CD4-positive, CD25-positive, alpha-beta regulatory T cell (primary cell): ENCODE data around the gene DYRK1A. TPM values are rescaled to one million over a fixed set of nuclear protein-coding genes. Genes with fewer than 3 reads are reported as not detected.

ENCODE experiments used
- ATAC-seq, 2 donors: fragments of 150-1000 bp; cut with Tn5 transposase; one replicate each; pipeline ENCODE4 v1.10.0; 2021; ENCODE audit warnings: low read depth in 2 of 2, moderate number of reproducible peaks in 2 of 2, moderate library complexity in 1 of 2
- DNase-seq, 3 donors: peaks; one replicate each; pipeline versions ENCODE4 v3.0.0 to v3.0.0-alpha.2; 2012 to 2022; ENCODE audit warnings: mixed read lengths in 1 of 3
- H3K27ac ChIP-seq: one replicate; pipeline ENCODE4 v1.7.0; 2013; ENCODE audit warnings: mild to moderate bottlenecking, low read length; ENCODE audit not compliant: insufficient read depth, poor library complexity, severe bottlenecking
- H3K27me3 ChIP-seq: one replicate; pipeline ENCODE4 v1.7.0; 2013; ENCODE audit warnings: low read length; ENCODE audit not compliant: control insufficient read depth, insufficient read depth
- H3K36me3 ChIP-seq: one replicate; pipeline ENCODE4 v1.7.0; 2013; ENCODE audit warnings: mild to moderate bottlenecking, low read length, moderate library complexity; ENCODE audit not compliant: control insufficient read depth, insufficient read depth
- H3K4me1 ChIP-seq: 2 replicates; pipeline ENCODE4 v1.7.0; 2013; ENCODE audit warnings: mild to moderate bottlenecking, low read length; ENCODE audit not compliant: insufficient read depth, control insufficient read depth, poor library complexity, severe bottlenecking
- H3K4me3 ChIP-seq: one replicate; pipeline ENCODE4 v1.7.0; 2013; ENCODE audit warnings: low read depth, mild to moderate bottlenecking, low read length, moderate library complexity
- H3K9me3 ChIP-seq, 2 experiments: 1 replicate in 1 of 2; 2 replicates in 1 of 2; pipeline ENCODE4 v1.7.0; 2013; ENCODE audit warnings: low read length in 2 of 2, mild to moderate bottlenecking in 1 of 2, moderate library complexity in 1 of 2; ENCODE audit not compliant: control insufficient read depth in 2 of 2
- H3K27ac Mint-ChIP-seq, 3 donors: one replicate each; pipeline ENCODE4 v1.8.0; 2020 to 2022; ENCODE audit warnings: mild to moderate bottlenecking in 3 of 3, mixed read lengths in 3 of 3, moderate library complexity in 2 of 3
- H3K27me3 Mint-ChIP-seq: one replicate; pipeline ENCODE4 v1.8.0; 2022; ENCODE audit warnings: mild to moderate bottlenecking, mixed read lengths
- H3K36me3 Mint-ChIP-seq: one replicate; pipeline ENCODE4 v1.8.0; 2020; ENCODE audit warnings: mixed read lengths
- H3K4me1 Mint-ChIP-seq, 4 donors: one replicate each; pipeline ENCODE4 v1.8.0; 2020 to 2022; ENCODE audit warnings: mixed read lengths in 4 of 4, mild to moderate bottlenecking in 1 of 4
- H3K4me3 Mint-ChIP-seq, 4 donors: one replicate each; pipeline ENCODE4 v1.8.0; 2020 to 2022; ENCODE audit warnings: mild to moderate bottlenecking in 4 of 4, mixed read lengths in 4 of 4, moderate library complexity in 3 of 4
- H3K9me3 Mint-ChIP-seq, 7 donors: one replicate each; pipeline ENCODE4 v1.8.0; 2020 to 2022; ENCODE audit warnings: mixed read lengths in 7 of 7, mild to moderate bottlenecking in 3 of 7, moderate library complexity in 2 of 7
- polyA plus RNA-seq, 4 donors: library from polyadenylated mRNA; unstranded; fragments of 300-500 nt; fragmentation: Illumina TruSeq; gene quantifications; one replicate each; pipeline ENCODE4 v1.2.3, GENCODE V29; 2021
- total RNA-seq: library from RNA; stranded (reverse); gene quantifications from one replicate; pipeline ENCODE4 v1.2.3, GENCODE V29; 2022

The DYRK1A gene
- total and polyA plus RNA-seq, 5 donors from 2014 or later = 2.6 to 143 (median 6.1) TPM

- peaks cover 5% of the 10 kb centered on the region for H3K36me3 Mint-ChIP-seq
- H3K4me1 Mint-ChIP-seq = peaks cover 31 to 66% (median 41%) of the 10 kb centered on the region in 4 donors
- H3K27me3 Mint-ChIP-seq = peaks cover 17% of the 10 kb centered on the region
- peak overlapping the region in 1 of 3 donors; percentile 98 for H3K27ac Mint-ChIP-seq
- Histone ChIP-seq H3K27ac (peak overlapping the region; percentile 99), H3K4me1 (peaks cover 51% of the 10 kb centered on the region), H3K9me3 (no peaks in the 10 kb centered on the region), H3K27me3 (no peaks in the 10 kb centered on the region), H3K4me3 (no peak overlapping the region), H3K36me3 (no peaks in the 10 kb centered on the region)
- H3K9me3 Mint-ChIP-seq = no peaks in the 10 kb centered on the region
- peak overlapping the region in 1 of 4 donors; percentile 95 for H3K4me3 Mint-ChIP-seq
- peak in 1 of 3 donors; percentile 23 for DNase-seq
- ATAC-seq = no peak
Measured at GRCh38 chr21:37367336-37367702, 746 bp downstream of the DYRK1A start.

GRCh38 chr21:37367703-37368540, 1.3 kb downstream of the DYRK1A start:
- Histone ChIP-seq H3K4me1 (peaks cover 57% of the 10 kb centered on the region), H3K27me3 (no peaks in the 10 kb centered on the region), H3K9me3 (no peaks in the 10 kb centered on the region), H3K27ac (peak overlapping the region; percentile 80), H3K4me3 (peak overlapping the region; percentile 95), H3K36me3 (no peaks in the 10 kb centered on the region)
- ATAC-seq (no peak), DNase-seq (peak; percentile 16 to 61 (median 29))
- peak overlapping the region; percentile 87 to 98 (median 93) for H3K4me3 Mint-ChIP-seq
- H3K4me1 Mint-ChIP-seq = peaks cover 35 to 71% (median 47%) of the 10 kb centered on the region in 4 donors
- peaks cover 5% of the 10 kb centered on the region for H3K36me3 Mint-ChIP-seq
- H3K27ac Mint-ChIP-seq = peak overlapping the region; percentile 85 to 92 (median 87)
- no peaks in the 10 kb centered on the region for H3K9me3 Mint-ChIP-seq
- peaks cover 17% of the 10 kb centered on the region for H3K27me3 Mint-ChIP-seq

- Histone ChIP-seq H3K4me3 (peak overlapping the region; percentile 95), H3K36me3 (no peaks in the 10 kb centered on the region), H3K27ac (peak overlapping the region; percentile 80), H3K9me3 (no peaks in the 10 kb centered on the region), H3K4me1 (peaks cover 65% of the 10 kb centered on the region), H3K27me3 (no peaks in the 10 kb centered on the region)
- peak overlapping the region; percentile 85 to 92 (median 87) for H3K27ac Mint-ChIP-seq
- peak overlapping the region; percentile 87 to 98 (median 93) for H3K4me3 Mint-ChIP-seq
- H3K36me3 Mint-ChIP-seq = peaks cover 5% of the 10 kb centered on the region
- H3K9me3 Mint-ChIP-seq = no peaks in the 10 kb centered on the region
- DNase-seq (peak in 1 of 3 donors; percentile 13), ATAC-seq (no peak)
- H3K27me3 Mint-ChIP-seq = peaks cover 17% of the 10 kb centered on the region
- H3K4me1 Mint-ChIP-seq = peaks cover 42 to 78% (median 55%) of the 10 kb centered on the region in 4 donors
Measured at GRCh38 chr21:37368541-37369279, 2.1 kb downstream of the DYRK1A start.

- H3K36me3 ChIP-seq = no peaks in the 10 kb centered on the region
- peak in 1 of 3 donors; percentile 16 for DNase-seq
- peak overlapping the region; percentile 95 for H3K4me3 ChIP-seq
- H3K9me3 Mint-ChIP-seq = no peaks in the 10 kb centered on the region
- H3K27ac Mint-ChIP-seq = peak overlapping the region; percentile 85 to 92 (median 87)
- H3K9me3 ChIP-seq = no peaks in the 10 kb centered on the region
- peak overlapping the region; percentile 87 to 98 (median 93) for H3K4me3 Mint-ChIP-seq
- peaks cover 46 to 80% (median 59%) of the 10 kb centered on the region in 4 donors for H3K4me1 Mint-ChIP-seq
- peak overlapping the region; percentile 73 for H3K27ac ChIP-seq
- peaks cover 5% of the 10 kb centered on the region for H3K36me3 Mint-ChIP-seq
- no peak for ATAC-seq
- H3K4me1 ChIP-seq = peaks cover 72% of the 10 kb centered on the region
- H3K27me3 Mint-ChIP-seq = peaks cover 17% of the 10 kb centered on the region
- H3K27me3 ChIP-seq = no peaks in the 10 kb centered on the region
Measured at GRCh38 chr21:37369307-37369854, 2.8 kb downstream of the DYRK1A start.

GRCh38 chr21:37370152-37371040, 3.8 kb downstream of the DYRK1A start:
- Histone ChIP-seq H3K4me3 (peak overlapping the region; percentile 95), H3K36me3 (no peaks in the 10 kb centered on the region), H3K27me3 (no peaks in the 10 kb centered on the region), H3K27ac (peak overlapping the region; percentile 73), H3K9me3 (no peaks in the 10 kb centered on the region), H3K4me1 (peaks cover 74% of the 10 kb centered on the region)
- H3K9me3 Mint-ChIP-seq = no peaks in the 10 kb centered on the region
- peaks cover 9% of the 10 kb centered on the region for H3K36me3 Mint-ChIP-seq
- H3K4me3 Mint-ChIP-seq = peak overlapping the region; percentile 87 to 98 (median 93)
- no peak for ATAC-seq
- peaks cover 46 to 82% (median 61%) of the 10 kb centered on the region in 4 donors for H3K4me1 Mint-ChIP-seq
- peaks cover 14% of the 10 kb centered on the region for H3K27me3 Mint-ChIP-seq
- H3K27ac Mint-ChIP-seq = peak overlapping the region; percentile 34 to 90 (median 85)
- DNase-seq = peak in 2 of 3 donors; percentile 28 to 54

GRCh38 chr21:37371041-37371397, 4.4 kb downstream of the DYRK1A start:
- H3K4me1 ChIP-seq = peaks cover 76% of the 10 kb centered on the region

More at GRCh38 chr21:37371041-37371397, 4.4 kb downstream of the DYRK1A start:
- no peak for DNase-seq
- Histone ChIP-seq H3K27me3 (no peaks in the 10 kb centered on the region), H3K36me3 (no peaks in the 10 kb centered on the region), H3K4me3 (peak overlapping the region; percentile 95), H3K9me3 (no peaks in the 10 kb centered on the region), H3K27ac (peak overlapping the region; percentile 73)
- peaks cover 13% of the 10 kb centered on the region for H3K36me3 Mint-ChIP-seq
- peaks cover 50 to 84% (median 64%) of the 10 kb centered on the region in 4 donors for H3K4me1 Mint-ChIP-seq
- no peaks in the 10 kb centered on the region for H3K9me3 Mint-ChIP-seq
- H3K27ac Mint-ChIP-seq = peak overlapping the region; percentile 34 to 90 (median 85)
- H3K4me3 Mint-ChIP-seq = peak overlapping the region; percentile 87 to 98 (median 93)
- no peak for ATAC-seq
- H3K27me3 Mint-ChIP-seq = peaks cover 12% of the 10 kb centered on the region
